GM12891 (cell line): ENCODE measurements around the gene PLA2G12A.

Source experiments
- PAX5 ChIP-seq: IDR thresholded peaks from 2 replicates; pipeline ENCODE4 v1.6.1; 2011; ENCODE audit warnings: low read length, moderate library complexity, mild to moderate bottlenecking; ENCODE audit not compliant: insufficient read depth, severe bottlenecking
- POLR2A ChIP-seq: IDR thresholded peaks from 2 replicates; pipeline ENCODE4 v1.6.1; 2011; ENCODE audit warnings: low read depth, low read length, control low read depth
- POLR2AphosphoS5 ChIP-seq: IDR thresholded peaks from 2 replicates; pipeline ENCODE4 v1.6.1; 2011; ENCODE audit warnings: low read depth, low read length, control low read depth

- no peak for TF ChIP-seq POLR2A
- TF ChIP-seq PAX5: no peak
- TF ChIP-seq POLR2AphosphoS5: no peak
Observed at GRCh38 chr4:109690690-109691410, 39.0 kb downstream of the PLA2G12A start.
